ENCODE results near the gene EIF4ENIF1.
"Not testable (repeated sequence)": the region's sequence is repeated elsewhere in the genome, so short reads cannot be mapped to it uniquely, and the experiment has no call there.

Gene EIF4ENIF1

DNA sequence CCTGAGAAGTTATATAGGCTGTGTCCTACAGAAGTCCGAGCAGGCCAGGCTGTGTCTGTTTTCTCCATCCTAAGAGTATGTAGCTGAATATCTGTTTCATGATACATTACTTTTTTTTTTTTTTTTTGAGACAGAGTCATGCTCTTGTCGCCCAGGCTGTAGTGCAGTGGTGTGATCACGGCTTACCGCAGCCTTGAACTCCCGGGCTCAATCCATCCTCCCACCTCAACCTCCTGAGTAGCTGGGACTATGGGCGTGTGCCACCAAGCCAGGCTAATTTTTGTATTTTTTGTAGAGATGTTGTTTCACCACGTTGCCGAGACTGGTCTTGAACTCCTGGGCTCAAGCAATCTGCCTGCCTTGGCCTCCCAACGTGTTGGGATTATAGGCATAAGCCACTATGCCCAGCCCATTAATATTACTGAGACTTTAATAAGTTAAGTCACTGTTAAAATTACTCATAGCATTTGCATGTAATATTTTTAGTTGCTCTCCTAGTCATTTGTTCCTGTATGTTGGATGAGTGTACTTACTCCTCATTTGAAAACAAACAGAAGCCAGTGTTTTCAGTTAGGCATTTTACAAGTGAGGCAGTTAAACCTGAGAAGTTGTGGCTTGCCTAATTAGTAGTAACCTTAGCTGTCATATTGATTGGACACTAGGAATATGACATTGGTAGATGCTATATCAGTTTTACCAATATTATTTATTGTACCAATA is 64.2 kb downstream of the EIF4ENIF1 start:
- no peak overlapping the region for H3K4me3 ChIP-seq (ENCODE audit: low read depth, low read length)
- H3K9me3 ChIP-seq = no peaks in the 10 kb centered on the region
- no peak for DNase-seq
- H3K27me3 ChIP-seq = no peaks in the 10 kb centered on the region
- H3K36me3 ChIP-seq = peaks cover 93% of the 10 kb centered on the region
- TF ChIP-seq, protein P1, sequence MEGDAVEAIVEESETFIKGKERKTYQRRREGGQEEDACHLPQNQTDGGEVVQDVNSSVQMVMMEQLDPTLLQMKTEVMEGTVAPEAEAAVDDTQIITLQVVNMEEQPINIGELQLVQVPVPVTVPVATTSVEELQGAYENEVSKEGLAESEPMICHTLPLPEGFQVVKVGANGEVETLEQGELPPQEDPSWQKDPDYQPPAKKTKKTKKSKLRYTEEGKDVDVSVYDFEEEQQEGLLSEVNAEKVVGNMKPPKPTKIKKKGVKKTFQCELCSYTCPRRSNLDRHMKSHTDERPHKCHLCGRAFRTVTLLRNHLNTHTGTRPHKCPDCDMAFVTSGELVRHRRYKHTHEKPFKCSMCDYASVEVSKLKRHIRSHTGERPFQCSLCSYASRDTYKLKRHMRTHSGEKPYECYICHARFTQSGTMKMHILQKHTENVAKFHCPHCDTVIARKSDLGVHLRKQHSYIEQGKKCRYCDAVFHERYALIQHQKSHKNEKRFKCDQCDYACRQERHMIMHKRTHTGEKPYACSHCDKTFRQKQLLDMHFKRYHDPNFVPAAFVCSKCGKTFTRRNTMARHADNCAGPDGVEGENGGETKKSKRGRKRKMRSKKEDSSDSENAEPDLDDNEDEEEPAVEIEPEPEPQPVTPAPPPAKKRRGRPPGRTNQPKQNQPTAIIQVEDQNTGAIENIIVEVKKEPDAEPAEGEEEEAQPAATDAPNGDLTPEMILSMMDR (IDR thresholded peaks at IDR 0.05; ENCODE audit: low read depth, low read length) = no peak
- no peaks in the 10 kb centered on the region for H3K4me1 ChIP-seq

DNA sequence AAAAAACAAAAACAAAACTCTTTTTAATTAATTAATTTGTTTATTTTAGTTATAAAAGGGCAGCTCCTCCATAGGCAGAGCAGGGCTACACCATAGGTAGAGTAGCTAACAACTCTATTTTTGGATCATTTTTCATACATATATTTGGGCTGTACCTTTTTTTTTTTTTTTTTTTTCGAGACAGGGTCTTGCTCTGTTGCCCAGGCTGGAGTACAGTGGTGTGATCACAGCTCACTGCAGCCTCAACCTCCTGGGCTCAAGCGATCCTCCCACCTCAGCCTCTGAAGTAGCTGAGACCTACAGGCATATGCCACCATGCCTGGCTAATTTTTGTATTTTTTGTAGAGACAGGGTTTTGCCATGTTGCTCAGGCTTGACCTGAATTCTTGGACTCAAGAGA is 87.3 kb downstream of the EIF4ENIF1 start:
- H3K9me3 ChIP-seq; DNase-seq; H3K4me3 ChIP-seq (ENCODE audit: low read depth, low read length); H3K4me1 ChIP-seq; H3K27me3 ChIP-seq: not testable (repeated sequence)
- peaks cover 58% of the 10 kb centered on the region for H3K36me3 ChIP-seq

GRCh38 chr22:31400023-31400397 is 89.6 kb downstream of the EIF4ENIF1 start:
- TF ChIP-seq, protein P1 (IDR thresholded peaks at IDR 0.05; ENCODE audit: low read depth, low read length) = no peak

DNA sequence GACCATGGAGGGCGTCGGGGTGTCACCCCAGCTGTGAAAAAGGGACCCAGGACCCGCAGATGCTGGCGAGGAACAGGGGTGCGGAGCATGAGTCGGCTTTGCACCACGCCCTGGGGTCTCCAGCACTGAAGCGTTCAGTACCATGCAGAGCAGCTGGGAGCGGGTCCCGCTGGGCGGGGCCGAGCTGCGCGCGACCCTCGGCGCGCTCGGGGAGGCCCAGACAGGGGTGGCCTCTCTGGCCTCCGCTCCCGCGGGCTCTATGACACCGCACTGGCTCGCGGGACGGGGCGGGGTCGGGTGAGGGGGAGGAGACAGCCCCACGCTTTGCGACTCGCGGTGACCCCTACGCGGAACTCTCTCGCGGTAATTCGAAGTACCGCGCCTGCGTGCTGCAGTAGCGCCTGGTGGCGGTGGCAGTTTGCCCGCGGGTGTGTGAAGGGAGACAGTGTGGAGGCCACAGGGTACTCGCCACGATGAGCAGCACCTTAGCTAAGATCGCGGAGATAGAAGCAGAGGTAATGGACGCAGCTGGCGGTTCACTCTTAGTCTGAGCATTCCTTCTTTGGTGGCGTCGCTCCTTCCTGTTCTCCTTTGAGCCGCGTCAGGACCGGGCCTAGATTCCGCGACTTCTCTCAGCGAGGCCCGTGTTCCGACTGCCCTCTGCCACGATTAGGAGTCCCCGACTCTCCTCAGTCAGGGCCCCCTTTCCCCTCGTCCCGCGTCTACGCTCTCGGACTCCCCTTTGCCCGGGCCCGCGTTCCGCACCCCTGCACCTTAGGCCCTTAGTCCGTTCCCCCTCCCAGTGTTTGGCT is 90.2 kb downstream of the EIF4ENIF1 start, which contains the start of gene DRG1:
Gene DRG1, plus strand, starts transcription at position 394 of the 812 bp plus-strand sequence. Its CDS starts 80 bp downstream, at position 474.
- H3K27me3 ChIP-seq = no peaks in the 10 kb centered on the region
- peak within 1 kb of the TSS; percentile 100 for H3K4me3 ChIP-seq (ENCODE audit: low read depth, low read length)
- H3K9me3 ChIP-seq = no peaks in the 10 kb centered on the region
- DNase-seq = peak; percentile 99
- TF ChIP-seq, protein P1 (IDR thresholded peaks at IDR 0.05; ENCODE audit: low read depth, low read length) = no peak
- peaks cover 2% of the 10 kb centered on the region; the same call in 1 of the 2 replicates for H3K4me1 ChIP-seq
- H3K36me3 ChIP-seq = peaks cover 29% of the 10 kb centered on the region

More at GRCh38 chr22:31400023-31400397, 89.6 kb downstream of the EIF4ENIF1 start:
- Histone ChIP-seq H3K27me3 (no peaks in the 10 kb centered on the region), H3K9me3 (no peaks in the 10 kb centered on the region), H3K36me3 (peaks cover 35% of the 10 kb centered on the region), H3K4me3 (ENCODE audit: low read depth, low read length) (peak overlapping the region; percentile 100), H3K4me1 (peaks cover 2% of the 10 kb centered on the region; the same call in 1 of the 2 replicates)
- no peak for DNase-seq

GRCh38 chr22:31398231-31398630 is 91.4 kb downstream of the EIF4ENIF1 start:
- Histone ChIP-seq H3K4me3 (ENCODE audit: low read depth, low read length) (no peak overlapping the region), H3K9me3 (no peaks in the 10 kb centered on the region), H3K36me3 (peaks cover 19% of the 10 kb centered on the region), H3K27me3 (no peaks in the 10 kb centered on the region), H3K4me1 (peaks cover 2% of the 10 kb centered on the region; the same call in 1 of the 2 replicates)
- TF ChIP-seq, protein P1 (IDR thresholded peaks at IDR 0.05; ENCODE audit: low read depth, low read length) = no peak
- DNase-seq = no peak

DNA sequence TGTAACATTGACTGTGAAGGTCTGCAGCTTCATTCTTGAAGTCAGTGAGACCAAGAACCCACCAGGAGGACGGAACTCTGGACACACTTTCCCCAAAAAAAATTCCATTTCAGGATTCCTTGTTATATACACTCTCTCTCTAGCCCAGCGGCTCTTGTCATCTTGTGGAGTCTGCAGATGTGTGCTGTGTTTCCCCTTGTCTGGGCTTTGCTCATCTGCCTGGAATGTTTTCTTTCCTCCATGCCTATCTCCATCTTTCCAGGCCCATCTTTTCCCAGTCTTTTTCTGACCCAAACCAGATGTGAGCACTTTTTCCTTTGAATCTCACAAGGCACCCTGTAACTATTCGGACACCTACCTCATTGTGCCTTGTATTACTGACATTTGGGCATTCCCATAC is 95.3 kb downstream of the EIF4ENIF1 start:
- no peak for DNase-seq
- no peaks in the 10 kb centered on the region for H3K27me3 ChIP-seq
- TF ChIP-seq, protein P1 (IDR thresholded peaks at IDR 0.05; ENCODE audit: low read depth, low read length) = no peak

More for the DNA sequence above, 95.3 kb downstream of the EIF4ENIF1 start:
- H3K4me3 ChIP-seq (ENCODE audit: low read depth, low read length) = no peak overlapping the region
- peaks cover 2% of the 10 kb centered on the region; the same call in 1 of the 2 replicates for H3K4me1 ChIP-seq
- H3K9me3 ChIP-seq = no peaks in the 10 kb centered on the region
- H3K36me3 ChIP-seq = no peaks in the 10 kb centered on the region
